Measurements from ENCODE around the gene SUSD4.
"Not testable (repeated sequence)": the region's sequence is repeated elsewhere in the genome, so short reads cannot be mapped to it uniquely, and the experiment has no call there.

The SUSD4 gene

GRCh38 chr1:223253916-223254315 lies 110.1 kb downstream of the SUSD4 start:
- no peaks in the 10 kb centered on the region for H3K4me1 Mint-ChIP-seq
- ATAC-seq (replicated peaks) (no peak), DNase-seq (no peak)
- H3K4me3 Mint-ChIP-seq: no peak overlapping the region
- H3K27ac Mint-ChIP-seq: no peak overlapping the region
- peaks cover 0 to 2% of the 10 kb centered on the region in 2 donors for H3K9me3 Mint-ChIP-seq
- H3K36me3 Mint-ChIP-seq: no peaks in the 10 kb centered on the region
- peaks cover 8 to 13% of the 10 kb centered on the region in 2 donors for H3K27me3 Mint-ChIP-seq

GRCh38 chr1:223251387-223251786 lies 112.6 kb downstream of the SUSD4 start:
- not testable (repeated sequence) for ATAC-seq (replicated peaks); H3K36me3 Mint-ChIP-seq; H3K4me1 Mint-ChIP-seq; H3K4me3 Mint-ChIP-seq; H3K27ac Mint-ChIP-seq; DNase-seq; H3K9me3 Mint-ChIP-seq
- H3K27me3 Mint-ChIP-seq: peaks cover 9 to 14% of the 10 kb centered on the region in 2 donors

GRCh38 chr1:223250632-223251015 lies 113.4 kb downstream of the SUSD4 start:
- no peak overlapping the region for H3K4me3 Mint-ChIP-seq
- H3K27ac Mint-ChIP-seq: no peak overlapping the region
- peaks cover 0 to 2% of the 10 kb centered on the region in 2 donors for H3K9me3 Mint-ChIP-seq
- no peaks in the 10 kb centered on the region for H3K4me1 Mint-ChIP-seq
- DNase-seq: no peak
- H3K36me3 Mint-ChIP-seq: no peaks in the 10 kb centered on the region
- no peak for ATAC-seq (replicated peaks)
- H3K27me3 Mint-ChIP-seq: peaks cover 17 to 21% of the 10 kb centered on the region in 2 donors

- Mint-ChIP-seq H3K4me3 (no peak overlapping the region), H3K9me3 (peaks cover 0 to 2% of the 10 kb centered on the region in 2 donors), H3K27ac (no peak overlapping the region), H3K4me1 (no peaks in the 10 kb centered on the region), H3K27me3 (peaks cover 21 to 23% of the 10 kb centered on the region in 2 donors), H3K36me3 (no peaks in the 10 kb centered on the region)
- ATAC-seq (replicated peaks) (no peak), DNase-seq (no peak)
Observed at GRCh38 chr1:223249854-223250631, 113.9 kb downstream of the SUSD4 start.

- no peak for DNase-seq
Observed at GRCh38 chr1:223248770-223249140, 115.2 kb downstream of the SUSD4 start.

GRCh38 chr1:223248001-223248769 lies 115.8 kb downstream of the SUSD4 start:
- H3K36me3 Mint-ChIP-seq: no peaks in the 10 kb centered on the region
- H3K9me3 Mint-ChIP-seq: peaks cover 0 to 2% of the 10 kb centered on the region in 2 donors
- no peaks in the 10 kb centered on the region for H3K4me1 Mint-ChIP-seq
- DNase-seq: no peak
- H3K4me3 Mint-ChIP-seq: no peak overlapping the region
- no peak overlapping the region for H3K27ac Mint-ChIP-seq
- H3K27me3 Mint-ChIP-seq: peaks cover 20 to 24% of the 10 kb centered on the region in 2 donors
- no peak for ATAC-seq (replicated peaks)

More at GRCh38 chr1:223248770-223249140, 115.2 kb downstream of the SUSD4 start:
- H3K27ac Mint-ChIP-seq: no peak overlapping the region
- peaks cover 23 to 27% of the 10 kb centered on the region in 2 donors for H3K27me3 Mint-ChIP-seq
- H3K36me3 Mint-ChIP-seq: no peaks in the 10 kb centered on the region
- H3K4me1 Mint-ChIP-seq: no peaks in the 10 kb centered on the region
- H3K9me3 Mint-ChIP-seq: peaks cover 0 to 2% of the 10 kb centered on the region in 2 donors
- H3K4me3 Mint-ChIP-seq: no peak overlapping the region
- no peak for ATAC-seq (replicated peaks)

- Mint-ChIP-seq H3K4me3 (no peak overlapping the region), H3K27ac (no peak overlapping the region), H3K36me3 (no peaks in the 10 kb centered on the region), H3K27me3 (peaks cover 19 to 27% of the 10 kb centered on the region in 2 donors), H3K9me3 (peaks cover 0 to 2% of the 10 kb centered on the region in 2 donors), H3K4me1 (no peaks in the 10 kb centered on the region)
- no peak for DNase-seq
- no peak for ATAC-seq (replicated peaks)
Observed at GRCh38 chr1:223246476-223247112, 117.4 kb downstream of the SUSD4 start.

GRCh38 chr1:223245983-223246382 lies 118.0 kb downstream of the SUSD4 start:
- H3K9me3 Mint-ChIP-seq: no peaks in the 10 kb centered on the region
- H3K27ac Mint-ChIP-seq: no peak overlapping the region
- ATAC-seq (replicated peaks) (no peak), DNase-seq (no peak)
- H3K4me3 Mint-ChIP-seq: no peak overlapping the region
- no peaks in the 10 kb centered on the region for H3K4me1 Mint-ChIP-seq
- peaks cover 16 to 27% of the 10 kb centered on the region in 2 donors for H3K27me3 Mint-ChIP-seq
- H3K36me3 Mint-ChIP-seq: no peaks in the 10 kb centered on the region

GRCh38 chr1:223245411-223245810 lies 118.6 kb downstream of the SUSD4 start:
- Mint-ChIP-seq H3K4me1 (no peaks in the 10 kb centered on the region), H3K27ac (no peak overlapping the region), H3K27me3 (peaks cover 16 to 24% of the 10 kb centered on the region in 2 donors), H3K9me3 (no peaks in the 10 kb centered on the region), H3K4me3 (no peak overlapping the region), H3K36me3 (no peaks in the 10 kb centered on the region)
- DNase-seq (no peak), ATAC-seq (replicated peaks) (no peak)

GRCh38 chr1:223244366-223245103 lies 119.4 kb downstream of the SUSD4 start:
- DNase-seq: no peak
- H3K4me3 Mint-ChIP-seq: no peak overlapping the region
- peaks cover 0 to 2% of the 10 kb centered on the region in 2 donors for H3K9me3 Mint-ChIP-seq
- H3K27ac Mint-ChIP-seq: no peak overlapping the region
- ATAC-seq (replicated peaks): peak; percentile 71 to 80
- peaks cover 16 to 27% of the 10 kb centered on the region in 2 donors for H3K27me3 Mint-ChIP-seq
- H3K4me1 Mint-ChIP-seq: no peaks in the 10 kb centered on the region
- H3K36me3 Mint-ChIP-seq: no peaks in the 10 kb centered on the region

GRCh38 chr1:223243441-223244050 lies 120.4 kb downstream of the SUSD4 start:
- ATAC-seq (replicated peaks): no peak
- Mint-ChIP-seq H3K4me3 (no peak overlapping the region), H3K27ac (no peak overlapping the region), H3K27me3 (peaks cover 21 to 27% of the 10 kb centered on the region in 2 donors), H3K4me1 (no peaks in the 10 kb centered on the region), H3K9me3 (peaks cover 0 to 2% of the 10 kb centered on the region in 2 donors), H3K36me3 (no peaks in the 10 kb centered on the region)
- DNase-seq: no peak

GRCh38 chr1:223242971-223243370 lies 121.0 kb downstream of the SUSD4 start:
- ATAC-seq (replicated peaks) (no peak), DNase-seq (no peak)
- Mint-ChIP-seq H3K27me3 (peaks cover 21 to 27% of the 10 kb centered on the region in 2 donors), H3K4me1 (no peaks in the 10 kb centered on the region), H3K9me3 (peaks cover 0 to 2% of the 10 kb centered on the region in 2 donors), H3K4me3 (no peak overlapping the region), H3K27ac (no peak overlapping the region), H3K36me3 (no peaks in the 10 kb centered on the region)

GRCh38 chr1:223242382-223242955 lies 121.5 kb downstream of the SUSD4 start:
- ATAC-seq (replicated peaks) (no peak), DNase-seq (no peak)
- H3K27me3 Mint-ChIP-seq: peaks cover 21 to 27% of the 10 kb centered on the region in 2 donors
- H3K4me1 Mint-ChIP-seq: no peaks in the 10 kb centered on the region
- H3K4me3 Mint-ChIP-seq: no peak overlapping the region
- no peak overlapping the region for H3K27ac Mint-ChIP-seq
- H3K9me3 Mint-ChIP-seq: peaks cover 0 to 2% of the 10 kb centered on the region in 2 donors
- no peaks in the 10 kb centered on the region for H3K36me3 Mint-ChIP-seq

Measured in stimulated activated naive B cell treated with anti-CD40 and anti-IgM and Interleukin-4, amounts not matched to agents 10 μg/mL and 1 μg/mL and 100 μg/mL, for 72 hours (primary cell).